Measurements from ENCODE around the gene CHAT. TPM values are rescaled to one million over a fixed set of nuclear protein-coding genes. Genes with fewer than 3 reads are reported as not detected.

The CHAT gene
- total and polyA plus RNA-seq, 2 of the 13 experiments (the other 11 are each of a cell fraction or from before 2014, with no cell fraction given), result not detected

- Histone ChIP-seq H3K36me3 (replicated peaks in 1 of 2; ENCODE audit: control insufficient read depth in 1 of 2, insufficient read depth in 2 of 2, low read length in 2 of 2) (no peaks in the 10 kb centered on the region), H4K20me1 (ENCODE audit: insufficient read depth, low read length) (peaks cover 12% of the 10 kb centered on the region; the same call in 1 of the 2 replicates), H3K9ac (ENCODE audit: insufficient read depth, low read depth, low read length) (no peak overlapping the region), H3K79me2 (ENCODE audit: insufficient read depth, low read length) (no peaks in the 10 kb centered on the region), H3K27ac (ENCODE audit: extremely low read length, insufficient read depth, low read length) (no peak overlapping the region), H3K4me2 (ENCODE audit: low read depth, low read length) (no peak overlapping the region), H2AFZ (ENCODE audit: low read length) (no peak overlapping the region), H3K9me3 (ENCODE audit: low read length) (no peaks in the 10 kb centered on the region), H3K27me3 (ENCODE audit: control insufficient read depth in 1 of 2, insufficient read depth in 2 of 2, low read length in 2 of 2) (peaks cover 5 to 23% of the 10 kb centered on the region in 2 experiments), H3K4me1 (ENCODE audit: insufficient read depth, low read length) (no peaks in the 10 kb centered on the region), H3K4me3 (replicated peaks in 1 of 3; ENCODE audit: insufficient read depth in 1 of 3, low read depth in 2 of 3, low read length in 3 of 3) (no peak overlapping the region)
- FAIRE-seq, result no peak
- no peak for ATAC-seq
- CTCF ChIA-PET (ENCODE audit: low intra/inter-chr PET ratio, low total read pairs), result no interaction called here
- intact Hi-C loops (cut with micrococcal nuclease; ENCODE audit: unreplicated experiment), result no loop called here
- DNase-seq (ENCODE audit: low spot score), result no peak
- 0% methylated on average over 3 of the region's 3 CpGs for WGBS (ENCODE audit: low lambda C conversion rate)
- in situ Hi-C loops (cut with HindIII; ENCODE audit: extremely low pct_ligation_motif_present, low pct_unique_long_range_greater_than_20kb), result no loop called here
- BruUV-seq (replicated peaks), result no TSS peak
- no peak for TF ChIP-seq NFIC (IDR thresholded peaks at IDR 0.05; ENCODE audit: low read length)
- no peak for TF ChIP-seq TGIF2 (CRISPR knock-in tag; IDR thresholded peaks at IDR 0.05)
- no peak for TF ChIP-seq ZGPAT (CRISPR knock-in tag; IDR thresholded peaks at IDR 0.05)
- no peak for TF ChIP-seq ZBTB26 (CRISPR knock-in tag; IDR thresholded peaks at IDR 0.05; ENCODE audit: borderline replicate concordance)
- no peak for TF ChIP-seq RFX1 (IDR thresholded peaks at IDR 0.05)
- TF ChIP-seq JUNB (CRISPR knock-in tag; IDR thresholded peaks at IDR 0.05; ENCODE audit: borderline replicate concordance), result no peak
- POLR2A ChIA-PET, result no interaction called here
Observed at GRCh38 chr10:49605939-49606509, 7.8 kb upstream of the CHAT start.

All from HepG2 (cell line).